ENCODE data around the gene MAJIN. TPM values are rescaled to one million over a fixed set of nuclear protein-coding genes. Genes with fewer than 3 reads are reported as not detected.

MAJIN gene
- total RNA-seq, 1 experiment from 2014 or later: not detected

- Mint-ChIP-seq H3K27ac (no peak overlapping the region), H3K4me3 (no peak overlapping the region), H3K27me3 (ENCODE audit: low read depth) (no peaks in the 10 kb centered on the region), H3K4me1 (peaks cover 2% of the 10 kb centered on the region; the same call in 1 of the 2 replicates), H3K36me3 (0 out of 2 replicates have a peak, but pooled peaks cover 3% of the 10 kb centered on the region), H3K9me3 (no peaks in the 10 kb centered on the region)
- ChIA-PET CTCF (interaction anchor here (0.9 to 22.9 kb wide), 11 partner anchors 13 to 102 kb away, joined by 3 to 372 read pairs (median 4); partner anchors contain the start of genes BATF2, CDC42BPG, EHD1 and PPP2R5B), POLR2A (no interaction called here)
- ATAC-seq (peak; percentile 95), DNase-seq (ENCODE audit: low spot score) (peak; percentile 95)
- TF ChIP-seq ZNF396 (CRISPR knock-in tag; IDR thresholded peaks at IDR 0.05; ENCODE audit: borderline replicate concordance): no peak
- no peak for TF ChIP-seq ZNF263 (CRISPR knock-in tag; IDR thresholded peaks at IDR 0.05; ENCODE audit: low read depth)
- no peak for TF ChIP-seq FOXK1 (CRISPR knock-in tag; IDR thresholded peaks at IDR 0.05)
- TF ChIP-seq USF2 (CRISPR knock-in tag; IDR thresholded peaks at IDR 0.05): no peak
- 0 out of 2 replicates have a peak, but pooled peaks have one; percentile 31 for TF ChIP-seq GABPB1 (CRISPR knock-in tag; IDR thresholded peaks at IDR 0.05)
- TF ChIP-seq ZNF121 (CRISPR knock-in tag; IDR thresholded peaks at IDR 0.05): no peak
- TF ChIP-seq ZBTB21 (CRISPR knock-in tag; IDR thresholded peaks at IDR 0.05; ENCODE audit: borderline replicate concordance): no peak
- TF ChIP-seq ZNF532 (CRISPR knock-in tag; IDR thresholded peaks at IDR 0.05; ENCODE audit: borderline replicate concordance): no peak
- TF ChIP-seq ATF2 (CRISPR knock-in tag; IDR thresholded peaks at IDR 0.05; ENCODE audit: borderline replicate concordance, low read depth): no peak
- no peak for TF ChIP-seq USF1 (CRISPR knock-in tag; IDR thresholded peaks at IDR 0.05)
- no peak for TF ChIP-seq NR2C2 (CRISPR knock-in tag; IDR thresholded peaks at IDR 0.05)
- TF ChIP-seq ZNF423 (CRISPR knock-in tag; IDR thresholded peaks at IDR 0.05): no peak
- TF ChIP-seq CTCF (IDR thresholded peaks at IDR 0.05): peak; percentile 87
Observed at GRCh38 chr11:64894070-64894811, 77.7 kb downstream of the MAJIN start.

Measured in WTC11 (cell line).